Tibial artery (tissue), 4 donors: Measurements from ENCODE around the gene SLC35A1.

Experiments
- DNase-seq, 2 donors: peaks; one replicate each; pipeline ENCODE4 v3.0.0-alpha.2; 2019
- H3K27ac ChIP-seq, 2 donors: fragments of 200-600 bp; sonication (generic) in 1 of 2; 1 replicate in 1 of 2; 2 replicates in 1 of 2; pipeline ENCODE4 v1.5.1; 2018 to 2019; ENCODE audit warnings: mild to moderate bottlenecking in 1 of 2
- H3K27me3 ChIP-seq, 2 donors: fragments of 200-600 bp; sonication (generic) in 1 of 2; one replicate each; pipeline versions ENCODE4 v1.5.1 to v1.6.0; 2016 to 2019
- H3K36me3 ChIP-seq, 3 donors: fragments of 200-600 bp; sonication (generic) in 2 of 3; one replicate each; pipeline ENCODE4 v1.5.1; 2016 to 2019; ENCODE audit warnings: mild to moderate bottlenecking in 2 of 3
- H3K4me1 ChIP-seq, 4 donors: fragments of 200-600 bp; sonication (generic) in 2 of 4; 1 replicate in 3 of 4; 2 replicates in 1 of 4; pipeline ENCODE4 v1.5.1; 2016 to 2019
- H3K4me3 ChIP-seq, 2 donors: fragments of 200-600 bp; sonication (generic) in 1 of 2; 1 replicate in 1 of 2; 2 replicates in 1 of 2; pipeline ENCODE4 v1.5.1; 2018 to 2019; ENCODE audit warnings: mild to moderate bottlenecking in 2 of 2
- H3K9me3 ChIP-seq, 3 donors: fragments of 200-600 bp; sonication (generic) in 1 of 3; one replicate each; pipeline ENCODE4 v1.5.1; 2016 to 2019
- CTCF ChIP-seq, 2 experiments: fragments of 200-600 bp in 1 of 2; fragments of 450-650 bp in 1 of 2; IDR thresholded peaks; one replicate each; pipeline ENCODE4 v1.5.1; 2017 to 2019; ENCODE audit warnings: antibody characterized with exemption in 2 of 2, mild to moderate bottlenecking in 1 of 2, moderate library complexity in 1 of 2
- intact Hi-C: fragments of 100-400 bp; cut with DNase I; formaldehyde crosslinking; loops from one replicate; pipeline ENCODE4 v1.15.0; 2023; ENCODE audit warnings: low total_unique reads

The SLC35A1 gene

GRCh38 chr6:87553159-87553765 is 80.5 kb downstream of the SLC35A1 start:
- intact Hi-C loops, result no loop called here
- Histone ChIP-seq H3K9me3 (no peaks in the 10 kb centered on the region), H3K27me3 (no peaks in the 10 kb centered on the region), H3K4me3 (no peak overlapping the region), H3K36me3 (peaks cover 10 to 32% (median 32%) of the 10 kb centered on the region in 3 donors), H3K27ac (no peak overlapping the region), H3K4me1 (no peaks in the 10 kb centered on the region)
- TF ChIP-seq CTCF (IDR thresholded peaks at IDR 0.05), result no peak
- DNase-seq, result no peak

- Histone ChIP-seq H3K9me3 (no peaks in the 10 kb centered on the region), H3K4me1 (no peaks in the 10 kb centered on the region), H3K36me3 (peaks cover 18 to 45% (median 35%) of the 10 kb centered on the region in 3 donors), H3K27ac (no peak overlapping the region), H3K4me3 (no peak overlapping the region), H3K27me3 (no peaks in the 10 kb centered on the region)
- no peak for TF ChIP-seq CTCF (IDR thresholded peaks at IDR 0.05)
- no peak for DNase-seq
- intact Hi-C loops, result no loop called here
Measured at GRCh38 chr6:87555506-87555905, 82.7 kb downstream of the SLC35A1 start.

GRCh38 chr6:87558446-87558845 is 85.7 kb downstream of the SLC35A1 start:
- Histone ChIP-seq H3K36me3 (peaks cover 45 to 71% (median 60%) of the 10 kb centered on the region in 3 donors), H3K4me1 (no peaks in the 10 kb centered on the region), H3K9me3 (no peaks in the 10 kb centered on the region), H3K27ac (no peak overlapping the region), H3K4me3 (no peak overlapping the region), H3K27me3 (no peaks in the 10 kb centered on the region)
- intact Hi-C loops, result no loop called here
- no peak for TF ChIP-seq CTCF (IDR thresholded peaks at IDR 0.05)
- DNase-seq, result no peak

GRCh38 chr6:87561017-87561416 is 88.2 kb downstream of the SLC35A1 start:
- DNase-seq, result no peak
- intact Hi-C loops, result no loop called here
- Histone ChIP-seq H3K27me3 (no peaks in the 10 kb centered on the region), H3K9me3 (no peaks in the 10 kb centered on the region), H3K36me3 (peaks cover 40 to 60% (median 52%) of the 10 kb centered on the region in 3 donors), H3K4me1 (no peaks in the 10 kb centered on the region), H3K4me3 (no peak overlapping the region), H3K27ac (no peak overlapping the region)
- TF ChIP-seq CTCF (IDR thresholded peaks at IDR 0.05), result no peak
